ENCODE data around the gene NYNRIN.
"Not testable (repeated sequence)": the region's sequence is repeated elsewhere in the genome, so short reads cannot be mapped to it uniquely, and the experiment has no call there.

NYNRIN gene

GRCh38 chr14:24387009-24387345 lies 11.8 kb upstream of the NYNRIN start:
- Histone ChIP-seq H3K4me1 (ENCODE audit: insufficient read depth, low read length, poor library complexity, severe bottlenecking) (peaks cover 15% of the 10 kb centered on the region), H3K9me2 (replicated peaks; ENCODE audit: low read depth, low read length) (no peaks in the 10 kb centered on the region), H3K9me3 (ENCODE audit: insufficient read depth, low read depth, low read length) (no peaks in the 10 kb centered on the region), H3K9ac (ENCODE audit: low read depth, low read length, poor library complexity, severe bottlenecking) (no peak overlapping the region), H2AFZ (ENCODE audit: low read length) (no peak overlapping the region), H3K4me2 (ENCODE audit: low read depth, low read length, poor library complexity, severe bottlenecking) (no peak overlapping the region), H3K79me2 (ENCODE audit: insufficient read depth, low read length) (no peaks in the 10 kb centered on the region), H4K20me1 (ENCODE audit: insufficient read depth, low read length, poor library complexity, severe bottlenecking) (no peaks in the 10 kb centered on the region), H3K27me3 (ENCODE audit: insufficient read depth, low read length, poor library complexity, severe bottlenecking) (no peaks in the 10 kb centered on the region), H3K36me3 (ENCODE audit: insufficient read depth, low read length) (no peaks in the 10 kb centered on the region), H3K4me3 (ENCODE audit: low read length, poor library complexity, severe bottlenecking) (no peak overlapping the region), H3F3A (ENCODE audit: low read depth) (no peaks in the 10 kb centered on the region)
- TF ChIP-seq EZH2phosphoT487 (IDR thresholded peaks at IDR 0.05; ENCODE audit: borderline replicate concordance) (no peak), CTCF (conservative IDR thresholded peaks at IDR 0.05; ENCODE audit: low read length) (no peak)

GRCh38 chr14:24387579-24387978 lies 11.2 kb upstream of the NYNRIN start:
- H3K79me2 ChIP-seq (ENCODE audit: insufficient read depth, low read length); H3K9me3 ChIP-seq (ENCODE audit: insufficient read depth, low read depth, low read length); H3F3A ChIP-seq (ENCODE audit: low read depth); H3K9ac ChIP-seq (ENCODE audit: low read depth, low read length, poor library complexity, severe bottlenecking); H3K4me3 ChIP-seq (ENCODE audit: low read length, poor library complexity, severe bottlenecking); H3K36me3 ChIP-seq (ENCODE audit: insufficient read depth, low read length); H4K20me1 ChIP-seq (ENCODE audit: insufficient read depth, low read length, poor library complexity, severe bottlenecking); H2AFZ ChIP-seq (ENCODE audit: low read length); H3K27me3 ChIP-seq (ENCODE audit: insufficient read depth, low read length, poor library complexity, severe bottlenecking); H3K9me2 ChIP-seq (replicated peaks; ENCODE audit: low read depth, low read length); H3K4me2 ChIP-seq (ENCODE audit: low read depth, low read length, poor library complexity, severe bottlenecking): not testable (repeated sequence)
- H3K4me1 ChIP-seq (ENCODE audit: insufficient read depth, low read length, poor library complexity, severe bottlenecking): peaks cover 21% of the 10 kb centered on the region

- no peak overlapping the region for H3K4me3 ChIP-seq (ENCODE audit: low read length, poor library complexity, severe bottlenecking)
- peak overlapping the region; percentile 27 for H2AFZ ChIP-seq (ENCODE audit: low read length)
- no peaks in the 10 kb centered on the region for H3K36me3 ChIP-seq (ENCODE audit: insufficient read depth, low read length)
- no peak overlapping the region for H3K9ac ChIP-seq (ENCODE audit: low read depth, low read length, poor library complexity, severe bottlenecking)
- no peaks in the 10 kb centered on the region for H3K9me2 ChIP-seq (replicated peaks; ENCODE audit: low read depth, low read length)
- no peaks in the 10 kb centered on the region for H3K27me3 ChIP-seq (ENCODE audit: insufficient read depth, low read length, poor library complexity, severe bottlenecking)
- no peaks in the 10 kb centered on the region for H3K79me2 ChIP-seq (ENCODE audit: insufficient read depth, low read length)
- H3F3A ChIP-seq (ENCODE audit: low read depth): no peaks in the 10 kb centered on the region
- peaks cover 25% of the 10 kb centered on the region for H3K4me1 ChIP-seq (ENCODE audit: insufficient read depth, low read length, poor library complexity, severe bottlenecking)
- no peaks in the 10 kb centered on the region for H3K9me3 ChIP-seq (ENCODE audit: insufficient read depth, low read depth, low read length)
- no peaks in the 10 kb centered on the region for H4K20me1 ChIP-seq (ENCODE audit: insufficient read depth, low read length, poor library complexity, severe bottlenecking)
- H3K4me2 ChIP-seq (ENCODE audit: low read depth, low read length, poor library complexity, severe bottlenecking): no peak overlapping the region
- no peak for TF ChIP-seq EZH2phosphoT487 (IDR thresholded peaks at IDR 0.05; ENCODE audit: borderline replicate concordance)
These were observed 10.2 kb upstream of the NYNRIN start for GRCh38 chr14:24388474-24389179.

GRCh38 chr14:24389226-24389848 lies 9.5 kb upstream of the NYNRIN start:
- H3K9ac ChIP-seq (ENCODE audit: low read depth, low read length, poor library complexity, severe bottlenecking): no peak overlapping the region
- H3K4me3 ChIP-seq (ENCODE audit: low read length, poor library complexity, severe bottlenecking): no peak overlapping the region
- no peak overlapping the region for H3K4me2 ChIP-seq (ENCODE audit: low read depth, low read length, poor library complexity, severe bottlenecking)
- no peaks in the 10 kb centered on the region for H3K9me2 ChIP-seq (replicated peaks; ENCODE audit: low read depth, low read length)
- H4K20me1 ChIP-seq (ENCODE audit: insufficient read depth, low read length, poor library complexity, severe bottlenecking): no peaks in the 10 kb centered on the region
- no peaks in the 10 kb centered on the region for H3K36me3 ChIP-seq (ENCODE audit: insufficient read depth, low read length)
- no peak overlapping the region for H2AFZ ChIP-seq (ENCODE audit: low read length)
- no peaks in the 10 kb centered on the region for H3K9me3 ChIP-seq (ENCODE audit: insufficient read depth, low read depth, low read length)
- no peaks in the 10 kb centered on the region for H3F3A ChIP-seq (ENCODE audit: low read depth)
- H3K27me3 ChIP-seq (ENCODE audit: insufficient read depth, low read length, poor library complexity, severe bottlenecking): no peaks in the 10 kb centered on the region
- peaks cover 32% of the 10 kb centered on the region for H3K4me1 ChIP-seq (ENCODE audit: insufficient read depth, low read length, poor library complexity, severe bottlenecking)
- TF ChIP-seq CTCF (conservative IDR thresholded peaks at IDR 0.05; ENCODE audit: low read length): no peak
- TF ChIP-seq EZH2phosphoT487 (IDR thresholded peaks at IDR 0.05; ENCODE audit: borderline replicate concordance): no peak
- no peaks in the 10 kb centered on the region for H3K79me2 ChIP-seq (ENCODE audit: insufficient read depth, low read length)

All from Loucy (cell line).